Stimulated activated CD4-positive, alpha-beta T cell treated with anti-CD3 and anti-CD28 coated beads, Interleukin-1b, Interleukin-23, amount 100 ng/mL, for 1 hour (primary cell): Measurements from ENCODE around the gene RSPO1.
"Not testable (repeated sequence)": the region's sequence is repeated elsewhere in the genome, so short reads cannot be mapped to it uniquely, and the experiment has no call there.

Experiments used
- DNase-seq, 2 donors: peaks; one replicate each; pipeline ENCODE4 v3.0.0-alpha.2; 2020; ENCODE audit warnings: low read depth in 2 of 2

The RSPO1 gene, protein sequence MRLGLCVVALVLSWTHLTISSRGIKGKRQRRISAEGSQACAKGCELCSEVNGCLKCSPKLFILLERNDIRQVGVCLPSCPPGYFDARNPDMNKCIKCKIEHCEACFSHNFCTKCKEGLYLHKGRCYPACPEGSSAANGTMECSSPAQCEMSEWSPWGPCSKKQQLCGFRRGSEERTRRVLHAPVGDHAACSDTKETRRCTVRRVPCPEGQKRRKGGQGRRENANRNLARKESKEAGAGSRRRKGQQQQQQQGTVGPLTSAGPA

DNA sequence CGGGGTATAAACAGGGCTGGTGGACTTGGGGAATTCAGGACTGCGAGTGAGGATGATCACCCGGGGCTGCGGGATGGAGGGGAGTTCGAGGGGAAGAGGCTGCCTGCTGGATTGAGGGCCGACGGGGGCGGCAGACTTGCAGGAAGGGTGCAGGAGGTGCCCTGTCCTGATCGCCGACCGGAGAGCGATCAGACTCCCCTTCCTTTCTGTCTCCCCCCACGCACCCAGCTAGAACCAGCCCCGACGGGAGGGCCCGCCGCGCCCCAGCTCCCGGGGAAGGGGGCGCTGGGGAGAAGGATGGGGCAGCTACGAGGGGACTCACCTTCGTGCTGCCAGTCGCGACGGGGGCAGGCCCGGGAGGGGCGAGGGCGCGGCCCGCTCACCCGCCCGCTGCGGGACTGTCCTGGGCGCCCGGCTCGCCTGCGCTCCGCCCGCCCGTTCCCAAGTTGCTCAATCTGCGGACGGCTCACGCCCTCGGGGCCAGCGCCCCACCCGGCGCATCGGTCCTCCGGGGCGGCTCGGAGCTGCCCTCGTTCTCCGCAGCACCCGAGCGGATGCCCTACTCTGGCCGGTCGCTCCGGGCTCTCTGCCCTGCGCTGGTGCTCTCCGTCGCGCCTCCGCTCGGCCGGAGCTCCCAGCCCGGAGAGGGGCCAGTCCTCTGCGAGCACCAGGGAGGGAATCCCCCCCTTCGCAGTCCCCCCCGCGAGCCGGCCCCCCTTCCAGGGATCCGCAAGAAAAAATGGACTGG is at the start of gene RSPO1:
Gene RSPO1, minus strand, starts transcription at position 649 of the 748 bp plus-strand sequence. CDS start 5,231 bp downstream, outside the sequence.
- no peak for DNase-seq

DNA sequence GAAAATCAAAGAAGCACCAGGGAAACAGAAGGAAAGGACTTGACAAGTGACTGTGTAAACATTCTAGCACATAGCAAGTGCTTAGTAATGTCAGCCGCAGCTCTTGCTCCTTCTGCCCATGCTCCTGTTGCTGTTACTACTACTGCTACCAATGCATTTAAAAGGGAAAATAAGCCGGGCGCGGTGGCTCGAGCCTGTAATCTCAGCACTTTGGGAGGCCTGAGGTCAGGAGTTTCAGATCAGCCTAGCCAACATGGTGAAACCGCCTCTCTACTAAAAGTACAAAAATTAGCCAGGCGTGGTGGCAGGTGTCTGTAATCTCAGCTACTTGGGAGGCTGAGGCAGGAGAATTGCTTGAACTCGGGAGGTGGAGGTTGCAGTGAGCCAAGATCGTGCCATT is 49.5 kb upstream of the RSPO1 start:
- DNase-seq: not testable (repeated sequence)

DNA sequence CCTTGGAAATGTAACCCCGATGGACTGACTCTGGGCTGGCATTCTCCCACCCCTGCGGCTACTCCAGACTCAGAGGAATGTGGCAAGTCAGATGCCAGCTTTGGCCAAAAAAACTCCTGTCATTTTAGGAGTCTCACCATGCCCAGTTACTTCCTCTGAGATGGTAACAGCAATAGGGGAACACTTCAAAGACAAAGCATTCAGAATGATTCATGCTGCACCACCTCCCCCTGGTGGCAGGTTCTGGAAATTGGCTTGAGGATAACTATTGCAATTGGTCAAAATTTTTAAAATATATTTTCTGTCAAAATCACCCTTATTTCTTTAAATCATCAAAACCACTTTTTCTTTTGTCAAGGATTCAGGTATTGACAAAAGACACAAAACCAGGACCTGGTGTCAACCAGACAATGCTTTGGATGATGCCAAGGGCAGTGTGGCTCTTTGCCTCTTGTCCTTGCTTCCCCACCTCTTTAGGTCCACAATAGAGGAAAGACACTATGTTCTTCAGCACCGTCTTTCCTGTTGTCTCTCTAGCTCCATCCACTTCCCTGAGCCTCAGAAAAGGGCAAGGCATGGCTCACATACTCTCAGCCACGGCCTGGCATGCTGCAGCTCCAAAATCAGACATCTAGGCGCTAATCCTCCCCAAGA is 47.8 kb upstream of the RSPO1 start:
- DNase-seq: peak; percentile 46 to 75

DNA sequence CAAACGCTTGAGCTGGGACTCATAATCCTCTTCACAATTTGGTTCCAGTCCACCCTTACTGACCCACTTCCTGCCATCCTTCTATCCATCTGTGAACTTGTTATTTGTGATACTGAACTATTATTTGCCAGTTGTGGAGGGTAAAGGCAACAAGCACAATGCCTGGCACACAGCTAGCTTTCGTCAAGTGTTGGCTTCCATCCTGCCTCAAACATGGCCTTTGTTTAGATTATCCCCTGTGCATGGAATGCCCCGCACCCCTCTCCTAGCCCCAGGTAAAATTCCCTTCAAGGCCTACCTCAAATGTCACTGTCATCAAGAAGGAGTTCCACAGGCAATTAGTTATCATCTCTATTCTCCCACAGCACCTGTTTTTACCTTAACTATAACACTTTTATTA is 46.2 kb upstream of the RSPO1 start:
- no peak for DNase-seq

DNA sequence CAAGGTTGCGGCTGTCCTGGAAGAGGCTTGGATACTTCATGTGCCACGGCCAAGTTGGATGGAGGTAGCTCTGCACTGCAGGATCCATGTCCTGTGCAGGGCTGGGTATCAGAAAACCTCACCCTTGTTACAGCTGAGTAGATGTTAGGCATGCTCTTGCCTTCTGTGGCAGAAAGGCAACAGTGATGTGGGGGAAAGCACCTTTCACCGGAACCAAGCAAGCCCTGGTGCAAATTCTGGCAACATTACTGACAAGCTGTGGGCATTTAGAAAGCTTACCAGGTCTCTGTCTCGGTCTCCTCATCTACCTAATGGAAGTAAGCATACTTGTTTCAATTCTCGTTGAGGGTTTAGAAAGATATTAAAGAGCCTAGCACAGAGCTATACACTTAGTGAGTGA is 43.1 kb upstream of the RSPO1 start:
- no peak for DNase-seq

DNA sequence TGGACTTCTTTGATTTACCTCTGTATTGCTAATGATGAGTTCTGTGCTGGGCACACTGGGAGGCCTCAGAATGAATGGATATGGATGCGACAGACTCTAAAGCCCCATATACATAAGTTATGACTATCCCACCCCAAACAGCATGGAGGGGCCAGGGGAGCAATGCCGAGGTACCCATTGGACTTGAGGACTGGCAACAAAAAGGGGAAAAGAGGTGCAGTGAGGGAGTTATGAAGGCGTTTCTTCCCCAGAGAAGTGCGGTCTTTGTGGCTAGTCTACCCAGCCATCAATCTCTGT is 42.4 kb upstream of the RSPO1 start:
- no peak for DNase-seq

DNA sequence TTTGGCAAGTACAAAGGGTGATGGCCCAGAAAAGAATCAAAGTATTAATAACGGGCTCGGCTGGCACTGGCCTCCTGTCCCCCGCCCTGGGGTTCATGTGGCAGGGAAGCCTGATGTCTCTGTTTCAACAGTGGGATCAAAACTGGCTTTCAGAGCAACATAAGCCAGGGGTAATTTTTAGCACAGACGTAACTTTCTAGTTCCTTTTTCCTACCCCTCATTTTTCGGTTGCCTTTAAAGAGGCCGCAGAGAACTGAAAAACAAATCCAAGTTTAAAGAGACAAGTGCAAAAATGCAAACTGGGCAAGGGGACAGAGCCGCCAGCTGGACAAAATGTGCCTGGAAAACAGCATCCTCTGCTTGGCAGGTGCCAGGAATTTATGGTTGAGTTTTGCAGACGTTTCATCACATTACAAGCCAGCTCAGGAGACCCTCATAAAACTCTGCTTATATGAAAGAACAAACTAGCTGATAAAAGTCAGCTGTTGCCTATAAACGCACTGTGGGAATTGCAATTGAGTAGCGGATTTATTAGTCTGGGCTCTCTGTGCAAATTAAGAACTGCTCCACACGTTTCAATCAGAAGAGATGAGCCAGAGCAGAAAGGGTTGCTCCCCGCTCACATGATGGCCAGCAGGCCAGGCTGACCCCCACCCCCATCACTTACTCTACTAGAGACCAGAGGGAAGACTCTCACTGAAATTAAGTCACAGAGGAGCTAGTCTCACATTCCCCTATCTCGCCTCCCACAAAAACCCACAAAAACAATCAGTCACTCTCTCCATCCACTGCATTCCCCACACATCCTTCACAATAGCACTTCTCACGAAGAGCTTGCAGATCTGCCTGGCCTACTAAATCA is 41.8 kb upstream of the RSPO1 start:
- no peak for DNase-seq

DNA sequence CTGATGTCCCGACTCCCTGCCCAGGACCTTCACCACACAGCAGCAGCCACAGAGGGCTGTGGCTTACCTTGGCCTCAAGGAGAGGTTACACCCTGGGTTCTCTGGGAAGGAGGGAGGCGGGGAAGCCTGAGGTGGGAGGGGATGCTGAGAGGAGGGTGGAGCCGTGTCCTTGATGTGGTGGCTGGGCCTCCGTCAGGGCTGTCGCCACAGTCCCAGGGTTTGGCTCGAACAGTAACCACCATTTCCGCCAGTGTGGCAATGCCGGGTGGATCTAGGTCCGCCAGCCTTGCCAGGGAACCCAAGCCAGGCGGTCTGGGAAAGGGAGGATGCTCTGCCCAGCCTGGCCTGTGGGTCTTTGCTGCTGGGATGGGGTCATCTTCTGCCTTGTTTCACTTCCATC is 39.2 kb upstream of the RSPO1 start:
- DNase-seq: no peak

DNA sequence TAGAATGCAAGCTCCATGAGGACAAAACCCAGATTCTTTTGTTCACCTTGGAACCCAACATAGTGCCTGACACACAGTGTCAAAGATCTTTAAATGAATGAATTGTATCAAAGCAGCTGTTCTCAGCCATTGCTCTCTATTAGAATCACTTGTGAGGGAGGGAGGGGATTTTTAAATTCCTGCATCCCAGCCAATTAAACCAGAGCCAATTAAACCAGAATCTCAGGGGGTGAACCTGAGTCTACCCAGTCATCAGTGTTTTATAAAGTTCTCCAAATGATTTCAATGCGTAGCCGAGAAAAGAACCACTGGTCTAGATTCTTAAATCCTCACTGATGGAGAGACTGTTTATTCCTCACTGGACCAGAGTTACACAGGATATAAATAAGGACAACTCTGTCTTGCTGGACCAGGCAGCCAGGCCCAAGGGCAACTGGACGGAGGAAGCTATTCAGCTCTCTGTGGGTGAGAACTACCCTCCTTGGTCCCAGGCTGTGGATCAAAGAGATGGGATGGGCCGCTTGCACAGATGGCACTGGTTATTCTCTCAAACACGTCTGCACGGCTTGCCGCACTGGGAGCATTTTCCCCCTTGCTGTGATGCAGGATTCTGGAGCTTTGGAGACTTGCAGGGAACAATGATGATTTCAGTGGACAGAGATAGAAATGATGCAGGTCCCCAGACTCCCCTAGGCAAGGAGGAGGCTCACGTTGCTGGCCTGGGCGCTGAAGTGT is 37.6 kb upstream of the RSPO1 start:
- no peak for DNase-seq

DNA sequence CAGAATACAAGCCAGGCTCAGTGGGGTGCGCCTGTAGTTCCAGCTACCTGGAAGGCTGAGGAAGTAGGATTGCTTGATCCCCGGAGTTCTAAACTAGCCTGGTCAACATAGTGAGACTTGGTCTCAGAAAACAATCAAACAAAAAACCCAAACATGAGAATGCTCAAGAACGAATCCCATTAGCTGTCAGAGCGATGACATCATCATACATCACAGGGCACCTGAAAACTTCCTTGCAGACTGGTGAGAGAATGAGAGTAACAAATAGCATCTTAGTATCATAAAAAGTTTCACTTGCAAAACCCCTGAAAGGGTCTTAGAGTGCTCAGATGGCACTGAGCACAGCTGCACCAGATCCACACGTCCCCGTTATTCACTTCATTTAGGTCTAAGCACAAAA is 36.6 kb upstream of the RSPO1 start:
- DNase-seq: no peak

DNA sequence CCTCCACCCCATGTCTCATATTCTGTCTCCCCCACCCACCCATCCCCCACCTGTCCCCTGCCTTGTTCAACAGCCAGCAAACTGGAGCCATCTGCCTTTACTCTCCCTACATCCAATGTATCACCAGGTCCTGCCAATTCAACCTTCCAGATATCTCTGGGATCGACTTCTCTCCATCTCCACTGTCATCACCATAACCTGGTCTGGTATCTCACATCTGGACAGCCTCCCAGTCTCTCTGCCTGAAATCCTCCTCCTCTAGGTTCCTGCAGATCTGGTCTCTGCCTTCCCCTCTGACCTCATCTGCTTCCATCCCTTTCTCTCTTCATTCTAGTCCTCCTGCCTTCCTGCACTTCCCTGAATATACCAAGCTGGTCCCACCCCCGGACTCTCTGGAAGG is 35.4 kb upstream of the RSPO1 start:
- no peak for DNase-seq

DNA sequence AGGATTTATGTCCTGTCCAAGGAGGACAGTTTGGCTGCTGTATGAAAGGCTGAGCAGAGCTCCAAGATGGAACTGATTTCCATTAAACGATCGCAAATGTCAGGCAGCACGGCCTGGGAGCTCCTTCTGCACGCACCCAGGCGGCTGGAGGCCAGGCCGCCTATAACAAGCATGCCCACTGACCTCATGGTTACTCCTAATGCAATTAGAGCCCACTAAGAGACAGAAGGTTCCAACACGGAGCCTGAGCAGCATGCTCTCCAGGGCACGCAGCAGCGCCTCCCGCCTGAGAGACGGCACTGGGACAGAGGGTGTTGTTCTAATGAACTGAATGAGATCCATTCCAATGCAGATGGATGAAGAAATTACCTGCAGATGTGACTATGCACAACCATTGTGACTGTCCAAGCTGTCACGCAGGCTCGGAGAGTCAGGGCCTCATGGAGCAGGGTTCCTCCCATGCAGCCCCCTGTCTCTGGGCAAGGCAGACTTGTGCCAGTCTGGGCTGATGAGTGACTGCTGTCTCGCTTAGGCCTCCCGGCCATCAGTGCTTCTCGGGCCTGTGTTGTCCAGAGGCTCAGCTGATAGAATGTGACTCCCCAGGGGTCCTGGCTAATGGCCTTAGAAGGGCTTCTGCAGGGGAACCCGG is 32.5 kb upstream of the RSPO1 start:
- DNase-seq: no peak

DNA sequence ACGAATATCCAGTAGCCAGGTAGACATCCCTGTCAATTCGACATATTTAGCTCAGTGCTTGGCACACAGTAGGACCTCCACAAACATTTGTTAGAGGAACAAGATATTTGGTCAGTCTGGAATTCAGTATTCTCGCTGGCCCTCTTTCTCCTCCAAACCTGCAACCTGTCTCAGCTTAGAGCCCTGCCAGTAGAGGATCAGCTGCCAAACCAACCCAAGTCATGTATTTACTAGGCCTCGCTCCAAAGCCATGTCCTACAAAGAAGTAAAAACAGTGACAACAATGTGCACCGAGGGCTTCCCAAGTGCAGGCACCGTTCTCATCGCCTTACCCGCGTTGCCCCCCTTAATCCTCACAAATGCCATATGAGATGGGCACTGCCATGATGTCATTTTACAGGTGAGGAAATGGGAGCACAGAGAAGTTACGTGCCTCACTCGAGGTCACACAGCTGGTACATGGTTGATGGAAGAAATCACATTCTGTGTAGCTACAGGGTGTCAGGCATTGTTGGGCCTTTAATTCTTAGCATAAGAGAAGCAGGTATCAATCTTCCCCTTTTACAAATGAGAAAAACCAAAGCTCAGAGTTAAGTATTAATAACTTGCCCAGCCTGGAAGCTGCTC is 31.7 kb upstream of the RSPO1 start:
- no peak for DNase-seq

DNA sequence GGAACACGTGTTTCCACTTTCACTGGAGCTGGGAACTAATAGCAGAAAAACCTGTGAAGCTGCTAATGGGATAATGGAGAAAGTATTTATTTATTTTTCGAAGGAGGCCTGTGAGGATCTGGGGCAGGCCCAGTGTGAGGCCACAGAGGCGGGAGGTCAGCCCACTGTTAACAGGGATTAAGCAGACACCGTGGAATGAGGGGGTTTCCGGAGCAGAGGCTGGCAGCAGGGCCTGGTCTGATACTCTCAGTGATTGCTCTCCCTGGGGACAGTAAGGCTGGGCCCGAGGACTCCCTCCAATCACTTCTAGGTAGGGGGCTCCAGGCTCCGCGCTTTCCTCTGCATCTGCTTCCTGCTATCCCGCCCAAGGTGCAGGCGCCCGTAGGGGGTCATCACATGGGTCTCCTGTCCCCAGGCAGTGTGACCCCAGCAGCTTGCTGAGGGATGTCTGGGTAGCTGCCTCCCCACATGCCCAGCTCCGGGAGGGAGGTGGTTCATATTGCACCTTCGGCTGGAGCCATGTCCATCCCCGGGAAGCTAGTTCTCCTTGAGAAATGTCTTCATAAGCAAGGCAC is 28.8 kb upstream of the RSPO1 start:
- DNase-seq: no peak

DNA sequence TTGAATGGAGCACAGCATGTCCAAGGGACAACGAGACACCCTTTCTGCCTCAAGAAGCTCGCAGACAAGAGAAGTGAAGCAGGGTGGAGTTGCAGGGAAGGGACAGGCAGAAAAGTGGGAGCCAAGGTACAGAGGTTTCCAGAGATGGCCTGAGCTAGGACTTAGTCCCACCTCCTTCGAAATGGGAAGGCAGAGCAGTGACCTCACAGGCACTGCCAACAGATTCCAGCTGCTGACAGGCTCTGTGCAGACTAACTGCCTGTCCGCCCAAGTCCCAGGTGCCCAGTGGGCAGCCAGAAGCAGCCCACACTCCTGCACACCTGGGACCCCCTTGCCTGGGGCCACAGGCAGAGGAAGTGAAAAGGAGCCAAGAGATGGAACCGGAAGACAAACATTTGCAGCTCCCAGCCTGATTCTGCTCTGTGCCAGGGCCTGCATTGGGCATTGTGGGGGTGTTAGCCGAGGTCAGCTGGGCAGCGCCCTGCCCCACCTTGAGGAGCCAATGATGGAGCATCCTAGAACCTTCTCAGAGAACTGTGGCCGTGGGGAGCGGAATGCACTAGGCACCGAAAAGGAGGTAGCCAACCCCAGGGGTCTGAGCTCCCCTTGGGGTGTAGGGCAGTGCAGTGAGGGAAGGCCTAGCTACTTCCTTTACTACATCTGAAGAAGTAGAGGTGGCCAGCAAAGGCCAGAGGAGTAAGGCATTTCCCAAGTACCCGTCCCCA is 27.5 kb upstream of the RSPO1 start:
- DNase-seq: no peak

DNA sequence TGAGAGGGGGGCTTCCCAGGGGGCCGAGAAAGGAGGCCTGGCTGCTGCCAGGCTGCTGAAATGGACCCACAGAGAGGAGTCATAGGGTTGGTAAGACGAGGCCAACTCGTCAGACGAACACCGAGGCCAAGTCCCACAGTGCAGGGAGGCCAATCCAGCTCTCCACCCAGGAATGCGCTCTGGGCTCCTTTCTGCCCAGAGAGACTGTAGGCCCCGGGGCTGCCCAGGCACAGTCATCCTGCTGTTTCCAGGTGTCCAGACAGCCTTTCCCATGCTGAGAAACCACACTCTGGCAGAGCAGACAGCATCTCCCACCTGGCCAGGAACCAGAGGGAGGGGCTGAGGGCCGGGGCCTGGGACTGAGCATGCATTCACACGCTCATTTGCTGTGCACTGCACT is 26.7 kb upstream of the RSPO1 start:
- DNase-seq: no peak

DNA sequence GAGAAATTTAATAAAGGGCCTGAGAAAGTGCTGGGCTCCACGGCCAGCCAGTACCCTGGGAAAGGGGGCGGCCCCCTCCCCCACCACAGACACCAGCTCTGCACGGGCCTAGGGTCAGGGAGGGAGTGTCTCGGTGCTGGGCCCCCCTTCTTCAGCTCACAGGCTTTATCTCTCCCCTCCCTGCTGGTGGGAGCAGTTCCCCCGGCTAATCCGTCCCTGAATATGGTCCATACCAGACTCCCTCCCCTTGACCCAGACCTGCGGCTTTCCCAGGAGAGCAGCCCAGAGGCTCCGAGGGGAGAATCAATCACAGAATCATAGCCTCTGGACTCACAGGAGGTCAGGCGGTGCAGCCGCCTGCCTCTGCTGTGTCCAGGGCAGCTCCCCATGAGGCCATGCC is 26.0 kb upstream of the RSPO1 start:
- no peak for DNase-seq

DNA sequence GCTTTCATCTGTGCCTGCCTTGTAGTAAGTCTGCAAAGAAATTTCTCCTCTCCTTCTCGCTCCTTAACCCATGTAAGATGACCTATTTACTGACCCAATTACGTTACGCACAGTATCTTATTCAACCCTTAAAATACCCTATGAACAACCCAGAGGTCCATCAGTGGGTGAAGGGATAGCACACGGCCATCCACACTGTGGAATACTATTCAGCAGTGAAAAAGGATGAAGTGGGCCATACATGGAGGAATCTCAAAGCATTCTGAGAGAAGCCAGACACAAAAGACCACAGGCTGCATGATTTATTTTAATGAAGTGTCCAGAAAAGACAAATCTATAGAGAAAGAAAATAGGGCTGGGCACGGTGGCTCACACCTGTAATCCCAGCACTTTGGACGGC is 23.8 kb upstream of the RSPO1 start:
- DNase-seq: no peak

DNA sequence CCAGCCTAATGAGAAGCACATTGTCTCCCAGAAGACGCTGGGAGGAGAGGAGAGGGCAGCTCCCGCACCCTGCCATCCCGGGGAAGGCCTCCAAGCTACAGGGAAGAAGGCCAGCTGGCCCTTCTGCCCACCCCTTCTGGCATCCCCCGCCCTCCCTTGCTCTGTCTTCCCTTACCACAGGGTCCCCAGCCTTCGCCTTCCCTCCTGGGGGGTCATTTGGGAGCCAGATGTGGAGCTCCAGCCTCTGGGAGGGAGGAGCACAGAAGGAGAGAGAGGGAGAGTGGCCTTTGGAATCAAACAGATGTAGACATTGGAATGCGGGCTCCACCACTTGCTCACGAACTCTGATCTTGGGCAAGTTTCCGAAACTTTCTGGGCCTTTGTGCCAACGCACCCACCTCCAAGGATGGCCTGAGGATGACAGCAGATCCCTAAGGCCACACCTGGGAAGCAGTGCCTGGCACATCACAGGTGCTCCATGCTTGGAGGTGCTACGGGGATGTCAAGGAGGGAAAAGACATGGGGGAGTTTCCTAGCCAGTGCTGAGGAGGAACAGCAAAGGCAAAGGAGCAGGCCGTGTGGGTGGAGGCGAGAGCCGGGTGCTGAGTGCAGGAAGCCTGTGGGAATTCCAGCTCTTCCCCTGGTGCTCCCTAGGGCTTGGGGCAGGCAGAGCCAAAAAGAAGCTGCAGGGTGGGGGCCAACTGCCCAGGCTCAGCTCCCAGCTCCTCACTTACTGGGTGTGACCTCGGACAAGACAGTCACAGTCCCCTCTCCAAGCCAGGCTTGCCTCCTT is 23.1 kb upstream of the RSPO1 start:
- no peak for DNase-seq
